Epithelial cell of proximal tubule (primary cell): ENCODE results near the gene GRID1. TPM values are rescaled to one million over a fixed set of nuclear protein-coding genes. Genes with fewer than 3 reads are reported as not detected.

Source experiments
- DNase-seq: peaks from one replicate; pipeline ENCODE4 v3.0.0-alpha.2; 2011; ENCODE audit warnings: low read depth
- H3K4me3 ChIP-seq: 2 replicates; pipeline ENCODE4 v1.5.1; 2011; ENCODE audit warnings: low read depth, mild to moderate bottlenecking, low read length
- total RNA-seq: library from RNA; depleted of rRNA; stranded (reverse); fragments of >200 nt; gene quantifications from 2 replicates; pipeline ENCODE4 v1.2.3, GENCODE V29; 2015
- TF ChIP-seq, protein P1 (sequence below): conservative IDR thresholded peaks from 2 replicates; pipeline ENCODE4 v1.5.1; 2012; ENCODE audit warnings: low read depth, mild to moderate bottlenecking, low read length

The GRID1 gene
- total RNA-seq, 1 donor from 2014 or later = 0.52 TPM

DNA sequence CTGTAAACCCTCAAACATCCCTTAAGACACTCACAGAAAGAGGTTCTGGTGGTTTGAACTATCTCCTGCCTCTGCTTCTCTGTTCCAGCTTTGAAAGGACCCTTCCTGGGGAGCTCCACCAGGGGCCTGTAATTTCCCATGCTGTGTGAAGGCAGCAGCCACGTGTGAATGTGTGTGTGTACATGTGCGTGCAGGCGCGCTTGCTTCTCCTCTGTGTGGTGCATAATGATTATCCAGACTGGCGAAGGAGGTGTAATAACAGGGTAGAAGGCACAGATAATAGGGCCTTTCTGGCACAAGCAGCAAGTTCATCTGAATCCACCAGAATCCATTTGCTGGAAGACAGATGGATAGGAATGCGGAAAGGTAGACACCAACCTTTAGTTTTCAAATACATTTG, 466.5 kb downstream of the GRID1 start:
- H3K4me3 ChIP-seq = no peak overlapping the region
- DNase-seq = no peak
- TF ChIP-seq, protein P1, sequence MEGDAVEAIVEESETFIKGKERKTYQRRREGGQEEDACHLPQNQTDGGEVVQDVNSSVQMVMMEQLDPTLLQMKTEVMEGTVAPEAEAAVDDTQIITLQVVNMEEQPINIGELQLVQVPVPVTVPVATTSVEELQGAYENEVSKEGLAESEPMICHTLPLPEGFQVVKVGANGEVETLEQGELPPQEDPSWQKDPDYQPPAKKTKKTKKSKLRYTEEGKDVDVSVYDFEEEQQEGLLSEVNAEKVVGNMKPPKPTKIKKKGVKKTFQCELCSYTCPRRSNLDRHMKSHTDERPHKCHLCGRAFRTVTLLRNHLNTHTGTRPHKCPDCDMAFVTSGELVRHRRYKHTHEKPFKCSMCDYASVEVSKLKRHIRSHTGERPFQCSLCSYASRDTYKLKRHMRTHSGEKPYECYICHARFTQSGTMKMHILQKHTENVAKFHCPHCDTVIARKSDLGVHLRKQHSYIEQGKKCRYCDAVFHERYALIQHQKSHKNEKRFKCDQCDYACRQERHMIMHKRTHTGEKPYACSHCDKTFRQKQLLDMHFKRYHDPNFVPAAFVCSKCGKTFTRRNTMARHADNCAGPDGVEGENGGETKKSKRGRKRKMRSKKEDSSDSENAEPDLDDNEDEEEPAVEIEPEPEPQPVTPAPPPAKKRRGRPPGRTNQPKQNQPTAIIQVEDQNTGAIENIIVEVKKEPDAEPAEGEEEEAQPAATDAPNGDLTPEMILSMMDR = no peak

DNA sequence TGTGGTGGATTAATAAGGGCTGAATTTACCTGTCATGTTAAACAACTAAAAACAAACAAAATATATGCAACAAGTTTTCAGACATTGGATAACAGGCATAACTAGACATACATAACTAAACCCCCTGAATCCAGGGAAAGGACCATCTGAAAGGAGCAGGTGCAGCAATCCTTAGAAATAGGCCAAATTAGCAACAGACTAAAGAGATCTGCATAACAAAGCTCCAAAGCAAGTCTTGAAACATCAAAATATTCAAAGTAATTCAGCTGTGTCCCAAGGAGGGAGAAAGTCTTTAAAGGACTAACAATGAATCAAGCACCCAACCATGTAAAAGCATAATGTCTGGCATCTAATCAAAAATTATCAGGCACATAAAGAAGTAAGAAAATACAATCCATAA, 475.1 kb downstream of the GRID1 start:
- TF ChIP-seq, protein P1 = no peak
- H3K4me3 ChIP-seq = no peak overlapping the region
- no peak for DNase-seq

DNA sequence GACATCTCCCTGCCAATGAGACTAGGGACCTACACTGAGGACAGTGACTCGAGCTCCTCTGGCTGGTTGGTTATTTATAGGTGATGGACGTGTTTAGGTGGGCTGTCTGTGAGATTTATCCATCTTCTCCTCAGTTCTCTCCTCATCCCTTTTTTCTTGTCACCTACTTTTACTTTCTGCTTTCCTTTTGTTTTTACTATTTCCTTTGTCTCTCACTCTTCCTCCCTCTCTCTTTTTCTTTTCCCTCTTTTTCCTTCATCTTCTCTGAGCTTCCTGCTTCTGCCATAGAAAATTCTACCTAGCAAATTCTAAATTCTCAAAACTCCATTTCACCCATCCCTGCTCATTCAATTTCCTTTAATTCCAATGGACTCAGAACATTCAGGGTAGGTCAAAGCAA, 478.0 kb downstream of the GRID1 start:
- H3K4me3 ChIP-seq = no peak overlapping the region
- DNase-seq = no peak
- TF ChIP-seq, protein P1 = no peak

DNA sequence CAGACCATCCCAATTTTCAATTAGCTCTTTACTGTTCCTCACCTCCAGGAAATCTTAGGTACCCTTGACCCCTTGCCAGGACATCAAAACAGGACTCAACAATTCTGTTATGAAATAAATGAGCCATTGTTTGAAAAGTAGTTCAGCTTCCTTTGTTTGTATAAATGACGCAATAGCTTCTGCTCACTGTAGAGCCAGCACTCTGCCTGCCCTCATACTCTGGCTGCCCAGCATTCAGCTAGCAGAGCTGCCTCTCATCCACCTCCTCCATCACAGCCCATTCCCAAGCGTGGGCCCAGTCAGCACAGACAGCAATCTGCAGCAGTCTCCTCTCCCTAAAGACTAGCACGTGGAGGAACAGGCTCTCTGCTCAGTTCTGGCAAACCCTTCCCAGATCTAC, 478.6 kb downstream of the GRID1 start:
- TF ChIP-seq, protein P1 = no peak
- DNase-seq = no peak
- H3K4me3 ChIP-seq = no peak overlapping the region

DNA sequence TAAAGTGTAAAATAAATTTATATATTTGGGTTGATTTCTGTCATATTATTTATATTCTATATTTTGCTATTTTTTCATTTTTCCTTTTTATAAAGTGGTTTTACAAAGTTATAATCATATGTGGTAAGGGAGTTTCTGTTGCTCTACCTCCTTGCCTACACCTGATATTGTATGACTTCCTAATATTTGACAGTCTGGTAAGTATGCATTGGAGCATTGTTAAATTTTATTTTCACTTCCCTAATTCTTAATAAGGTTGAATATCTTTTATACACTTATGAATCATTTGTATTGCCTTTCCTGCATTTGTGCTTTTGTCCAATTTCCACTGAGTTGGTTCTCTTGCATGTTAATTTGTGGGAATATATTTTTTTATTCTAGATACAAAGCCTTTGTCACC, 492.4 kb downstream of the GRID1 start:
- H3K4me3 ChIP-seq = no peak overlapping the region
- no peak for DNase-seq
- TF ChIP-seq, protein P1 = no peak

DNA sequence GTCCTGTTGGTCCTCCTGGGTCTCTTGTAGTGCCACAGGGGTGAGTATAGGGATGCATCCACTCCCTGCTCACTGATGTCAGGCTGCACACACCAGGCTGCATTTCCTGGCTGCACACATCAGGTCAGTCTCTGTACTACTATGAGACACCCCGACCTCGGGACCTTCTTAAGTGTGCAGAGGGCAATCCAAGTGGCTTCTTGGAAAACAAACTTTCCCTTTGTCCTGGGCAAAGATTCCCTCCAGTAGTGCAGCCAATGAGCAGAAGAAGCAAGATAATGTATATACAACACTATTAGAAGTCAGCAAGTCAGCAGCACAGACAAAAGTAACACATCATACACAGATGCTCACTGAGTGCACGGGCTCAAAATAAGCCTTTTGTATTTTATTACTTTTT, 493.5 kb downstream of the GRID1 start:
- TF ChIP-seq, protein P1 = no peak
- no peak for DNase-seq
- H3K4me3 ChIP-seq = no peak overlapping the region

DNA sequence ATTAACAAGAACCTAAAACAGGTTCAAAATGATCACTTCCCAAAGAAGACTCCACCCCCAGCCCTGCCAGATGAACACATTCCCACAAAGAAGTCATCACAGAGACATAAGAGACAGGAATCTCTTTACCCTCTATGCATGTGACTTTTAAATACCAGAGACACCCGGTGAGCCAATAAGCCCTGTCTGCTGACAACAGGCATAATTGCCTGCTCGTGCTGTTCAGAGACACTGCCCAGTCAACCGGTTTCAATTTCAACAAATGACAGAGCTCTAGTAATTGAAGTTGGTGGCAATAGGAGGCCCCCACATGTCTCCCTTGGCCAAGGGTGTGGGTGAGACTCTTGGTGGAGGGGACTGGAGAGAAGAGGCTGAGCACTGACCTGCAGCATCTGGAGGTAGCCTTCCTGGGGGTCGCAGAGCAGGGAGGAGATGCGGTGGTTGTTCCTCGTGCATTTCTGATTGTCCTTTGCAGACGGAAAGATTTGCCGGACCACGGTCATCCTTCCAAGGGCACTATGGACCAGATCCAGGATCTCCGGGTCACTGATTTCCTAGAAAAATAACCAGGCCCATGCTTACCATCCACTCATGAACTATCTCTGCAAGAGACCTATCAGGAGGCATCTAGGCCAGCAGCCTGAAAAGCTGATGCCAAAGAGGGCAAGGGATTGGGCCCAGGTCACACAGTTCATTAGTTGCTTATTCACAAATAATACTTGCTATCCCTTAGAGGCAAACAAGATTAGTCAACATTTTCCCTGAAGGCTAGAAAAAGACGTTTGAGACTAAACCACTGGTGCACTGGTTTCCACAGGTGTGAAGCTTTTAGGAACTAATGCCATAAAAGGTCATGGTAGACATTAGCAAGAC, 497.7 kb downstream of the GRID1 start:
- DNase-seq = no peak
- TF ChIP-seq, protein P1 = no peak
- no peak overlapping the region for H3K4me3 ChIP-seq
